GM20000 (cell line): ENCODE measurements around the gene LTA4H.

Source experiments
- DNase-seq: peaks from one replicate; pipeline ENCODE4 v3.0.0; 2012; ENCODE audit warnings: low spot score
- CTCF ChIP-seq: IDR thresholded peaks from 2 replicates; pipeline ENCODE4 v1.5.1; 2012; ENCODE audit warnings: mild to moderate bottlenecking, control low read depth; ENCODE audit errors: extremely low read depth, missing control alignments

LTA4H gene

DNA sequence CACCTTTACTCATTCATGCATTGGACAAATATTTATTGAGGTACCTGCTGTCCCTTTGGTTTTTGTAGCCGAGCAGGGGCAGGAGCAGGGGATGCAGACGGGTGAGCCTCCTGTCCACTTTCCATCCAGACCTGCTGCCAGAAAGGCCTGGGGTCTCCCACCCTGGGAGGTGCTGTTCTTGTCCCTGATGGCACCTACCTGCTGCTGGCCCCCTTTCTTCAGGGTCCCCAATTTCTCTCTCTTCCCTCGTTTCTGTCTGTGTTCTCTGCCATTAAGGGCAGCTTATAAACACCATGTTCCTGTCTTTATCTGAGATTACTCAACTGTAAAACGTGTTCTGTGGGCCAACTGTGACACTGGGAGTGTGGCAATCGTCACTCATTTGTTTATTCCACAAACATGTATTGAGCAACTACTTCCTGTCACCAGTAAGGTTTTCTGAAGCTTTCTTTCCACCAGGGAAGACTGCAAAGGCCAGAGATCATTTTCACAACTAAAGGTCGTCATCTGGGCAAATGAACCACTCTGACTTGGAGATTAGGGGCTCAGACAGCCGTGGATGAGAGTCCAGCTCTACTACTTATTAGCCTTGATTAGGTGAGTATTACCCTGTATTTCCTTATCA, 39.2 kb downstream of the LTA4H start, which contains the start of gene HAL:
TSS of gene HAL (minus strand) at position 311 of the 625 bp plus-strand sequence. CDS start 434 bp downstream, outside the sequence.
- DNase-seq, result no peak
- no peak for TF ChIP-seq CTCF

DNA sequence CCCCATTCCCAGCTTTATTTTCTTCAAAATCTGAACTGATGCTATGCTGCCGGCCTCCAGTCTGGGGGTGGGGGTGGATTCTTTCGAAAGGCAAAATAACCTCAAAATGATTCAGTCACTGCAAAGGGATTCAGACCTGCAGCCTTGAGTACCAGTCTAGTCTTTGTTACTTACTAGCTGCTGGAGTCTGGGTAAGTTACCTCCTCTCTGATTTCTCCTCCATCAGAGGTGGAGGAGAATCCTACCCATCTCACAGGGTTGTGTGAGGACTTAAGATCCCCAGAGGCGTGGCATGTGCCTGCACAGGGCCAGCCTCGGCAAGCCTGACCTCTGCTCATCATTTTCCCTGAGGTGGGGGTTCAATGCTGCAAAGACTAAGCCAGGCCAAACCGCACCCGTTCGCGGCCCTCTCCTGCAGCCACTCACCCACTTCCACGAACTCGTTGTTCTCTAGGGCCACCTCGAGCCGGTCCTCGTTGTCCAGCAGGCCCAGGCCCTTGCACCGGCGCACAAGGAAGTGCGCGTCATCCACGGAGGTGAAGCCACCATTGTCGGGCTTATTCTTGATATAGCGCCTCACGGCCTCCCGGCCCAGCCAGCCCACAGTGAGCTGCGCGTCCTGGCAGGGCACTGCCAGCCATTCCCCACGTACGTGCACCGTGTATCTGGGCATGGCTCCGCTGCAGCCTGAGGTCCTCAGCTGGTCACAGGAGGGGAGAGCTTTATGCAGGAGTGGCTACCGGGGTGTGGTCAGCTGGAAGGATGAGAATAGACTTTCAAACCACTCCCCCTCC, 40.0 kb downstream of the LTA4H start:
- no peak for DNase-seq
- no peak for TF ChIP-seq CTCF

DNA sequence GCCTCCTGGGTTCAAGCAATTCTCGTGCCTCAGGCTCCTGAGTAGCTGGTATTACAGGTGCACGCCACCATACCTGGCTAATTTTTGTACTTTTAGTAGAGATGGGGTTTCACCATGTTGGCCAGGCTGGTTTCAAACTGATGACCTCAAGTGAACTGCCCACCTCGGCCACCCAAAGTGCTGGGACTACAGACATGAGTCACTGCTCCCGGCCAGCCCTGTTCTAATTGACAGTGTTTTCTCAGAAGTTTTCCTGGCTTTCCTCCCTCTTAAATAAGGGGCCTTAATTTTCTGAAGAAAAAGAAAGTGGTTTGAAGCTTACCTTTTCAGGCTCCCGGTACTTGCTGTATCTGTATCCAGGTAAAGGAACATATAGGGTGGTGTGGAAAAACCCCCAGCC, 40.9 kb downstream of the LTA4H start:
- DNase-seq, result no peak
- no peak for TF ChIP-seq CTCF

DNA sequence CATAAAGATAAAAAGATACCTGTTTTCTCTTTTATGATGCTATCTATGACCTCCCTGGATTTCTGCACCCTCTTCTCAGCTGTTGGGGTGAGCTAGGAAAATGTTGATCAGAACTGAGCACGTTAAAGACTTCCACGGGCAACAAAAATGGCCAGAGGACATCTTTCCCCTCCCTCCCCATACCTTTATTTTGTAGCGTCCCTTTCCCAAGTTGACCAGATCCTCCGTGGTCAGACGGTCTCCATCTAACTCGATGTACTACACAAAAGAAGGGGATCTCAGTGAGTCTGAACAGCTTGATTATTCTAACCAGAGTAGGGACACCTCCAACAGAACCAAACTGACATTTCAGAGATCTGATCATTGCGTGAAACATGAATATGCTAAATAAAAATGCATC, 41.5 kb downstream of the LTA4H start:
- no peak for TF ChIP-seq CTCF
- no peak for DNase-seq

GRCh38 chr12:95990136-95990535, 45.3 kb downstream of the LTA4H start:
- TF ChIP-seq CTCF, result no peak
- DNase-seq, result no peak

DNA sequence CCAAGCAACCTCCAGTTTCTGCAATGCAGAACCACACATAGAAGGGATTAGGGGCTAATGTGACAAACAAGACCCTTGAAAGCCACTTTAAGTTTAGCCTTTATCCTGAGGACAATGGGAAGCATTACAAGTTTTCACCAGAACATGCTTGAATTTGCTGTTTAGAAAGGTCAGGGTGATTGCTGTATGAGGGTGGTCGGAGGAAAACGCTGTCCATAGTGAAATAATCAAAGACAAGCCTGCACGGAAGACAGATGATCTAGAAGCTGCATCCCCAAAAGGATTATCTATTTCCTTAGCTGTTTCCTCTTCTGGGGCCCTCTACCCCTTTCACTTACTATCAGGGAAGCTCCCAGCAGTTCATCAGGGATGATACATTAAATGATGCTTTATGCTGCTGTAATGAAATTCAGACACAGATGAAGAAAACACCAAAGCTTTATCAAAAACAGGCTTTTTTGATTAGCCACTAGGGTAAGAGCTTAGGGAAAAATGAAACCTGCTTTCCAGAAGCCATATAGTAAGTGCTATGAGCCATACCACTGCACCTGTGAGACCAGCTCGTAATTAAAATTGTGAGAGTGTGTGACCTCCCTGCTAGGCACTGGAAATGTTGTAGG, 45.8 kb downstream of the LTA4H start:
- no peak for DNase-seq
- TF ChIP-seq CTCF, result no peak
